GM18519 (cell line): ENCODE data around the gene RTL5.
A peak's percentile ranks its signal among the peaks of the same experiment; 100 is the strongest.

ENCODE experiments used
- ATAC-seq: cut with Tn5 transposase; IDR thresholded peaks from one replicate; pipeline ENCODE4 v1.9.1; 2021; ENCODE audit warnings: mild to moderate bottlenecking, moderate library complexity; ENCODE audit not compliant: unreplicated experiment, low FRiP score

RTL5 gene

DNA sequence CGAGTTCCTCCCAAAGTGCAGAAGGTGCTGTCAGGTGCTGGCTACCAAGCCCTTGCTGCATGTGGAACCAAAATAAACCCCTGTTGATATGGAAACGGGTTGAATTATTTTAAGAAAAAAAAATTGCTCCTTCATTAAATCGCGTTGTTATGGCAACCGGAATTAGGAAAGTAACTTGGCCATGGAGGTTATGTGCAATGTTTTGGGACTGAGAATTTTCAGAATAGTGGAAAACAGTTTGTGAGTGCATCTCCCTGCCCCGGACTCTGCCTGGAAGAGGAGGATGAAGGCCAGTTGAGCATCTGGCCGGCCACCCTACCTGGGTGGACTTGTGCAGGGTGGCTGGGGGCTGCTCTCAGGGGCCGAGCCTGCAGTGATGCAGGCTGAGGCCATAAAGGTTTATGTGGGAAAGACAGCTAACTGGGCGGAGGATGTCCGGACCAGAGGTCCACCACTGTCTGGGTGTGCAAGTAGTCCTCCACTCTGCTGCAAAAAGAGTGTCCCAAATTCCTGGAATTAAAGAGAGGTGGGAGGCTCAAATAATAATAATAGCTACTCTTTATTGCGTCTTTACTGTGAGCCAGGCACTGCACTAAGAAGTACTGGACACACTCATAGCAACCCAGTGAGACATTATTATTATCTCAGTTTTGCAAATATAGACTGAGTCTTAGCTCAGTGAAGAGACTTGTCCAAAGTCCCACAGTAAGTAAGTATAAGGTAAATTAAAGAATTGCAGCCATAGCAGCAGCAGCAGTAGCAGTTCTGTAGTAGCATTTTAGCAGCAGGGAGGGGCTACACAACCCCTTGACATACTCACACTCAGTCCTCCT, 20.6 kb downstream of the RTL5 start:
- no peak for ATAC-seq

GRCh38 chrX:72110051-72110875, 21.5 kb downstream of the RTL5 start:
- no peak for ATAC-seq

GRCh38 chrX:72108666-72109065, 23.0 kb downstream of the RTL5 start:
- no peak for ATAC-seq

- no peak for ATAC-seq
Observed at GRCh38 chrX:72107841-72108595, 23.7 kb downstream of the RTL5 start.

DNA sequence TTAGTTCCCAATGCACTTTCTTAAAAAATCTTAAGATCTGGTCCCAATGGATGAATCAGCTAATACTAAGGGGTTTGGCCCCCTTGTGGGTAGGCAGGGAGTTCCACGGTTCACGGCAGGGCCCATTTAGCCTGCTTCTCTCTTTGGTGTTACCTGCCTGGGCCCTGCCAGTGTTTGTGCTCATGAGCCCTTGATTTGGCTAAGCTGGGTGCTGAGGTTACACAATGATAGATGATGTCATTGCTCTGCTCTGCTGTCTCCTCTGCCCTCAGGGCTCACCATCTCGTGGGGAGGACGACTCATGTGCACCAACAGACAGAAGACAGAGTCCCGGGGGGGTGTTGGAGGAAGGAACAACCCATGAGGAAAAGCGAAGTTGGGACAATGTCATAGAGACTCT, 24.4 kb downstream of the RTL5 start:
- ATAC-seq, result no peak

GRCh38 chrX:72105436-72105835, 26.3 kb downstream of the RTL5 start:
- ATAC-seq, result peak; percentile 70

DNA sequence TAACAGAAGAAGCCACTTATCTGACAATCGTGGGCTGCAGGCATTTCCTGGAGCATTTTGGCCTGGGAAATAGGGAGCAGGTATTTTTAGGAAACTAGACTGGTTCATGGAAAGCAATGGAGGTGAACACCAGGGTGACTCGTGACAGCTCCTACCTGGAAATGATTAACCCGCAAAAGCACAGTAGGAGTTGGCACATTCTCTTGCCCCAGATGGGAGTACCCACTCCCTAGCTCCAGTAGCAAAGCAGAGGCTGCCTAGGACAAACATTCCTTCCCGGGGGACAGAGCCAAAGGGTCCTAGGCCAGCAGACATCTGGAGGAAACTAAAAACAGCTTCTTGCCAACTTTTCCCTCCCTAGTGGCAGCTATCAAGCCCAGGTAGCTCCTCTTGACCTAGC, 29.0 kb downstream of the RTL5 start:
- no peak for ATAC-seq

GRCh38 chrX:72102126-72102525, 29.6 kb downstream of the RTL5 start:
- ATAC-seq, result no peak

GRCh38 chrX:72101597-72102037, 30.1 kb downstream of the RTL5 start:
- no peak for ATAC-seq

- peak; percentile 55 for ATAC-seq
Observed at GRCh38 chrX:72100824-72101351, 30.8 kb downstream of the RTL5 start.

DNA sequence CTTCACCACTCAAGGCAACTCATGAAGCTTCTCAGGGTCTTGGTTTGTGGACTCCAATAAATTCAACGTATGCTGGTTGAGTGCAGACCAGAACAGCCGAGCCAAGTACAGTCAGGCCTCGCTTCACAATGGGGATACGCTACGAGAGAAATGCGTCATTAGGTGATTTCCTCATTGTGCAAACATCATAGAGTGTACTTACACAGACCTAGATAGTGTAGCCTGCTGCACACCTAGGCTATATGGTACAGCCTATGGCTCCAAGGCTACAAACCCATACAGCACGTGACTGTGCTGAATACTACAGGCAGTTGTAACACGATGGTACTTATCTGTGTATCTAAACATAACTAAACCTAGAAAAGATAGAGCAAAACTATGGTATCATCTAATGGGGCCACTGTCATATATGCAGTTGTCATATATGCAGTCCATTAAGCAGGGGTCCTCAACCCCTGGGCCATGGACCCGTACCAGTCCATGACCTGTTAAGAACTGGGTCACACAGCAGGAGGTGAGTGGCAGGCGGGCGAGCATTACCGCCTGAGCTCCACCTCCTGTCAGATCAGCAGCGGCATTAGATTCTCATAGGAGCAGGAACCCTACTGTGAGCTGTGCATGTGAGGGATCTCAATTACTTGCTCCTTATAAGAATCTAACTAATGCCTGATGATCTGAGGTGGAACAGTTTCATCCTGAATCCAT, 31.5 kb downstream of the RTL5 start:
- ATAC-seq, result no peak

DNA sequence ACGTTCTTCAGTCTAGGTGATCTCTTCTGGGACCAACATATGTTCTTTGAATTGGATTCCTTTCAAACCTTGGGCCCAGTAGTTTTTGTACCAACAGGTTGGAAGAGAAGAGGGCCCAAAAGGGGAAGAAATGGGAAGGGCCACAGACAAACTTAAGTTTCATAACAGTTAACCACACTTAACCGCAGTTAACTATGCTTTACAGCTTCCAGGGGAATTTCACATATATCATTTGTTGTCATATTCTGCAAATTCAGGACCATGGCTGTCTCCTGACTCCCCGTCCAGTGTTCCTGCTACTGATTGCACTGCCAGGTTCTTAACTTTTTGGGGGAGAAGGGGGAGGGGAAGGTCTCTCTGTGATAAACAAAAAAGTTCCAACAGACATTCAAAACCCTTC, 34.6 kb downstream of the RTL5 start:
- ATAC-seq, result no peak

GRCh38 chrX:72095370-72095769, 36.3 kb downstream of the RTL5 start:
- no peak for ATAC-seq

DNA sequence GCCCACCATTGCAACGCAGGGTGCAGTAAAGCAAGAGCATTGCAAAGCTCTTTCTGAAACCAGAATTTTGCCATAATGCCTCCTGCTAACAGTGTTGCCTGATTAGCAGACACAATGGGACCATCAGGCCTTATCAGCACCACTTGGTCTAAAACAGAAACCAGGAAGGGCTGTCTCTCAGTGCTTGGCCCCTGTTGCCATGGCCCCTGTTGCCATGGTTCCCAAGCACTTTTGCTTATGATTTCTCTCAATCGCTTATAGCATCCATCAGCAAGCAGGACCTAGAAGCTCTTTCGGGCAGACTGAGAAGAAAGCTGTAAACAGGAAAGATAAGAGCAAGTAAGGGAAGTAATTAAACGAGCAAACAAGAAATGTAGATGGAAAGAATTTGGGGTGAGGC, 36.8 kb downstream of the RTL5 start:
- no peak for ATAC-seq

DNA sequence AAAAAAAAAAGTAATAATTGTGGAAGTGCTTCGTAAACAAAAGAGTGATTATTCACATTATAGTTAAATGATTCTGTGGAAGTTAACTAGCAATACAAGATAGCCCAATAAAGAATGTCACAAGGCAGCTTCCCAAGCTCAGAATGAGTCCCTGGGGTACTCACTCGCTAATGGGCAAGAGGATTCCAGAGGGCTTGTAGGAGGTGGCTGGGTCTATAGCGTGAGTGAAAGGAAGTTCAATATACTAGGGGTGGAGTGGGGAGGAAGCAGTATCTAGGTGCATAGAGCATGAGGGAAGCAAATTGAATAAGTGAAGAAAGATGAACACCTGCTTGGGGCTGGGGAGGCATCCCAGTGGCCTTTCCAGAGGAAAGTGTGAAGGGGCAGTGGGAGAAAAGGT, 42.5 kb downstream of the RTL5 start:
- no peak for ATAC-seq

- no peak for ATAC-seq
Observed at GRCh38 chrX:72088761-72089160, 43.0 kb downstream of the RTL5 start.

DNA sequence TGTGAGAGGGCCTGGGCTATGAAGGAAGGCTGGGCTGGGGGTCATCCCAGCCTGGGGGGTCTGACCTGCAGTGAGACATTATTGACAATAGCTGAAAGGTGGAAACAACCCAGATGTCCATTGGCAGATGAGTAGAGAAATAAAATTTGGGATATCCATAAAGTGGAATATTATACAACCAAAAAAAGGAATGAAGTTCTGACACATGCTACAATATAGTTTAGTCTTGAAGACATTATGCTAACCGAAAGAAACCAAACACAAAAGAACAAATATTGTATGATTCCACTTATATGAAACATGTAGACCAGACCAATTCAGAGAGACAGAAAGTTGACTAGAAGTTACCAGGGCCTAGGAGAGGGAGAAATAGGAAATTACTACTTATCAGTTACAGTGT, 44.7 kb downstream of the RTL5 start:
- ATAC-seq, result no peak

DNA sequence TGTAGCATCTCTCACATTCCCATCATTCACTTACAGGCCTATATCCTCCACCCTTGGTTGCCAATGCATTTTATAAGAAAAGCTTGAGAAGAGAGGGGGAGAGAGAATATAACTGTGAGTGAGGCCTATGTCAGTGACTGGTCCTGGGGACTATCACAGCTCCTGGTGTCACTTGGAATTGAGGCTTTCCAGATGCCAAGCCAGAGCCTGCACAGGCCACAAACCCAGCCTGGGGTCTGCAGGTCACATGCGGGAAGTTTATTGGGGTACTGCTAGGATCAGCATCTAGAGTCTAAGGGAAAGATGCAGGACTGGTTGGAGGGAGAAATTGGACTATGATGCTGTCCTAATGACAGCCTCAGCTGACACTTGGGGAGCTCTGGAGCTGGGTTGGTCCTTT, 47.6 kb downstream of the RTL5 start:
- no peak for ATAC-seq

- no peak for ATAC-seq
Observed at GRCh38 chrX:72083291-72083690, 48.4 kb downstream of the RTL5 start.
